ENCODE measurements around the gene RND3.

Gene RND3

DNA sequence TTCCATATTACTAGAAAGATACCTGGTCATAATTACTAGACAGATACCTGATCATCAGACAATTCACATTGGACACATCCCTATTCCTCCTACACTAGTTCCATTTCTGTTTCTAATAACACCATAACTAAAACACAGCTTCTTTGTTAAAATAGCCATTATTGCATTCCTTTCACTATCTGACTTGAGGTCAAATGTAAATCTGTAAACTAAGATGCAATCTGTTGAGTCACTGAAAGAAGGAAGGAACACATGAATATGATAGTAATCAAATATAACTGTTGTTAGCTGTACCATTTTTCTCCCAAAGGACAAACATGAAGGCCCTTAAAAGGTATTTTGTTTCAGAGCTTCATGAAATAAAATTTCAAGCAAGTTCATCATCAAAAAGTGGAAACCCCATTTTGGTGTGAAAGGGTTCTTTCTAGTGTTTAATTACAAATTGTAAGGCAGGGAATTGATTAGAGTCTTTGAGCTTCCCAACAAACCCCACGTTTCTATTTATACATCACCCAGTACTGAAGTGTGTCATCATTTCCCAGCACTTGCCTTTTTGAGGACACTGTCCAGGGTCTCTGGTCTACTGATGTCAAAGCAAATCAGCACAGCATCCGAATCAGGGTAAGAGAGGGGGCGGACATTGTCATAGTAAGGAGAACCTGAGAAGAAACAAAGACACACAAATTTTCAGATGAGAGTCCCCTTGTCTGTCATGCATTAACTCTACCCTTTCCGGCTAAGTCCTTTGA, 13.0 kb downstream of the RND3 start:
- no peak for DNase-seq

DNA sequence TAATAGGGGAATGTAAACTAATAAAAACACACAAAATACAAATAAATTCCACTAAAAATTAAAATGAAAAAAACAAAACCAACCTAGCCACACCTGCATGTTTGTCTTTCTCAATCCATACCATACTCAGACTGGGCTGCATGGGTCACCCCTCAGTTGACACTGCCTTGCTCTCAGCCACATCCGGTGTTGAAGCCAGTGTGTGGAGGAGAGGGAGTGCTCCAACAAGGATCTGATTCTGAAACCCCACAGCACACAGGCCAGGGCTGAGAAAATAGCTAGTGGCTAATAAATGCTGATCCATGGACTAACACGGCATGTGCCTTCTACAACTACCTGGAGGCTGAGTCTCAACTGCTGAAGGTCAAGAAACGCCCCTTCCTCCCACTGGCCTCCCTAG, 13.7 kb downstream of the RND3 start:
- DNase-seq = no peak

DNA sequence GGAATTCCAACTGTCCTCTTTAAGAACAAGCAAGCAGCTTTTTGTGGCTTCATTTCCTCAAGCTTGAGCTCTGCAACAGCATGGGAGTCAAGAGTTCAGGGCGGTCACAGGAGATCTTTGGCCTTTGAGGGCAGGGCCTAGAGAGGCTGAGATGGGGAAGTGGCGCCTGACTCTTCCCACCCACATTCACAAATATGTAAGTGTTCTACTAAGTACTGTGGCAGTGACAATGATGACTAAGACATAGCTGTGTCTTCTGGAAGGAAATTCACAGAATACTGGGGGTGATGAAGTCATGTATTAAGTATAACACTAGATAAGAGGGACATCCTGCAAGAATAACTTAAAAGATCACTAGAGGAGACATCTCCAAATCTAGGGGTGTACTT, 15.0 kb downstream of the RND3 start:
- DNase-seq = no peak

DNA sequence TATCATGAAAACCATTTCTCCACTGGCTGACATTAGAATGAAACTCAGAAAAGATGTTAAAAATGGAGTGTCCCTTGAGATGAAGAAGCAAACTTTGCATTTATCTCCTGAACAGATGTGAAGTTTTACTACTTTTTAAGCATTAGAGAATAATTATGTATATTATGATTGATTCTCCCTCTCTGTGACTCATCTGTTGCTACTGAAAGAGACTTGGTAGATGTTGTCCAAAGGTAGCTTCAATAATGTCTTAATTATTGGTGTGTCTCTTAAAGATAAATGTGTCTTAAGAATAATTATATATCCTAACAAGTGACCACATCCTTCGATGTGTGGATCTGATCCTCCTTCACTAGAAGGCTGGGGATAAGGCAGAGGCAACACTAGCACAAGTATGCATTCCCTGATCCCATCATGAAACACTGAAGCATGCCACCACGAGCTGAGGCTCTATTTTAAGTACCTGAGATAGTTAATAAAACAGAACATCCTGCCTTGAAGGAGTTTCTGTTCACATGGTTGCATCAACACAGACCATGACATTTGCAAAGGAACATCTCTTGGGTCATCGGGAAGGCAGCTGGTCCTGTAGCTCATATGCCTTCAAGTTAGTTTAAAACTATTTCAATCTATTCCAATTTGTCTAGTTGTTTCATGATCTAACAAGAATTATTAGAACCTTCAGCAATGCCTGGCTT, 15.5 kb downstream of the RND3 start:
- DNase-seq = no peak

DNA sequence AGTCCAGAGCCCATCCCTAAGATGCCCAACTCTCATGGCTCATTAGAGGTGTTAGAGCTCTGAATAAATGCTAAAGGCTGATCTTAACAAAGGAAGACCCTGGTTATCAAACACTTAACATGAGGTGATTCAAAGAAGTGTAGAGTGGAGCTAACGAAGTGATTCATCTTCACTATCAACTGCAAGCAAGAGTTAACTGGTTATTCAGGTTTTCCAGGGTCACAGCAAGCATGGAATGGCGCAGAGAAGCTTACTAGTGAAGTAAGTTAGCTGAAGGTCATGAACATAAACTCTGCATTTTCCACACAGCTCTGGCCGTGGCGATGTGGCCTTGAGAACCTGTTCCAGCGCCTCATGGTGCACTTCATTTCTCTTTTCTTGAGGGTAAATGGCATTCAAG, 17.0 kb downstream of the RND3 start:
- DNase-seq = no peak

DNA sequence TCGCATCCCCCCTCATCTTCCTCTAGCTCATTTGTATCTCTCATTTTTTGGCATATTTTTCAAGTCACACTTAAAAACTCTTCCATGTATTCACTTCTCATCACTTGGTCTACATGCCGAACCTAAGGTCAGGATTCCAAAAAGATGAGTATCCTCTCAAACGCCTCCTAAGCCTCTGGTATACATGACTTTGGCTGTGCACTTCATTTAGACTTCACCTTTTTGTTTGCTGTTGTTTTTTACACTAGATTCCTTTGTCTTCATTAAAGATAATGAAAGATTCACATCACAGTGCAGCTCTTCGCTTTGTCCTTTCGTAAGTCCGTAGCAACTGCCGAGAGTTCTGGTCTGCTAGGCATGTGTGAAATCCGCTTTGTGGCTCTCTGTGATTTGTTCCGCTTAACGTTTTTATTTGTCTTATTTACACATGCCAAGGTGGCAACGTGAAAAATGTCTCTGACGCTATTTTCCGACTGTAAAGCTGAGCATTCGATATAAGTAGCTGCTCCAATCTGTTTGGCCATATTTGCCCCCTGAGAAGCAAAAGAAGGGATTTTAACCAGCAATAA, 17.7 kb downstream of the RND3 start:
- DNase-seq = no peak

DNA sequence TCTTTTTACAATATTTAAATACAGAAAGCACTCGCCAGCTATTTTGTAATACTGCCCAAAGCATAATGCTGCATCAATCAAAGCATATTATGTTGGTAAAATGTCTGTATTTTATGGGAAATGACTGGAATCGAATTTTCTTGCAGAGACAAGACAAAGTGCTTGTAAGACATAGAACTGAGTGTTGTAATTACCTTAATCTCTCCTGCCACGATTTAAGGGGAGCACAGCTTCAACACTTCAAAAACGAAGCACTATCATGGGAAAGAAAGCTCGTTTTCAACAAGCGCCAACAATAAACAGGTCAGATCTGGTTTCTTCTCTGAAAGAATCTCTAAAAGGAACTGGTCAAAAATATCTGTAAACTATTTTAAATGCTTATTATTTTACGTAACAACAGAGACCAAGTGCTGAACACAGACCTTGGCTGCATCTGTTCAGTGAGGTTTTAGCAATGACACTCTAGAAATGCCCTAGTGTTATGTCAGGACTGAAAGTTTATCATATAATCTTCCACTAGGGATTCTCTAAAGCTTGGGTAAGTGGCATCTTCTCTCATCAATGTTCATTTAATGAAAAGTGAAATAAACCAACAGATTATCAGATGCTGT, 19.0 kb downstream of the RND3 start:
- no peak for DNase-seq

DNA sequence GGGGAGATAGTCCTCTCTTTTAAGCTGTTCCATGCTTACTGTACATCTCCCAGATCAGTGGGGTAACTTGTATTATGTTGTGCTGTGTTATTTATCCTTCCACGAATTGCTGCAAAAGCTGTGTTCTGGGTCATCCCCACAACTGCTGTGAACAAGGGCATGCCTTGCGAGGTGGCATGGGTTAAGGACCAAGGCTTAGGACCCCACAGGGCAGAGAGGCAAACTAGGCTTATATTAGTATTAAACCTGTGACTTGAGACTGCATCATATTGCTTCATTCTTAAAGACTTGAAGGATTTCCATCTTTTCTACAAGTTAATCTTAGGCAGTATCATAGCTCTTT, 19.9 kb downstream of the RND3 start:
- DNase-seq = no peak

DNA sequence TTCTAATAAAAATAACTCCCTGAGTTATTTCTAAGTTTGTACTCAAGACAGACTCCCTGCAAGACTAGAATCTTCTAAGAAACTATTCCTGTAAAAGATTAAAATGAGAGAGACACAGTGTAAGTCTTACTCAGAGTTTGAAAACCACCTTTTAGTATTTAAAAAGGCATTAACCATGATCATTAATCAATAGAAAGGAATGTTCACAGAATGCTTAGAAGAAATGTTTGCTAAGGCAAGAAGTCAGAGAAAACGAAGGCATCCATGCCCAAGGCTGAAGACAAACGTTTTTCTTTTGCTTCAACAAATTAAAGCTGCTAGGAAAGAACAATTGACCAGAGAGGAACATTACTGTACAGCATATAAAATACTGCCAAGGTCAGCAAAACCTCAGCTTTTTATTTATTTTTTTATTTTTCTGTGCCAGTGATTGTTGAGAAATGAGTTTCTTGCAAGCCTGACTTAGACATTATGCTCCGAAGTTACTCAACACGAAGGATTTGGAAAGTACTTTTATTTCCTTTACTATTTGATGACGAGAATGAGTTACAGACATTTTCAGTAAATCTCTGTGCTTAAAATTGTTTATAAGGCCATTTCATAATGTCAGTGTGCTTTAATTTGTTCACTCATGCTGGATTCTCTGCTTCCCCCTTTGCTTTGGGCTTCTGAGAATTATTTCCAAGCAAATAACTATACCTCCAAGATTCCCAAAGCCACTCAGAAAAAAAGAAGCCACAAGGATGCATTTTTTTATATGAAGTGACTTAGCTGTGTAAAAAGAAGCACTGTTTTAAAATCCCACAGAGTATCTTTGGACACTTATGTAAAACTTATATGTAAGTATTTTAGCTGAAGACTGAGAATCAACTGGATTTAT, 20.5 kb downstream of the RND3 start:
- no peak for DNase-seq

DNA sequence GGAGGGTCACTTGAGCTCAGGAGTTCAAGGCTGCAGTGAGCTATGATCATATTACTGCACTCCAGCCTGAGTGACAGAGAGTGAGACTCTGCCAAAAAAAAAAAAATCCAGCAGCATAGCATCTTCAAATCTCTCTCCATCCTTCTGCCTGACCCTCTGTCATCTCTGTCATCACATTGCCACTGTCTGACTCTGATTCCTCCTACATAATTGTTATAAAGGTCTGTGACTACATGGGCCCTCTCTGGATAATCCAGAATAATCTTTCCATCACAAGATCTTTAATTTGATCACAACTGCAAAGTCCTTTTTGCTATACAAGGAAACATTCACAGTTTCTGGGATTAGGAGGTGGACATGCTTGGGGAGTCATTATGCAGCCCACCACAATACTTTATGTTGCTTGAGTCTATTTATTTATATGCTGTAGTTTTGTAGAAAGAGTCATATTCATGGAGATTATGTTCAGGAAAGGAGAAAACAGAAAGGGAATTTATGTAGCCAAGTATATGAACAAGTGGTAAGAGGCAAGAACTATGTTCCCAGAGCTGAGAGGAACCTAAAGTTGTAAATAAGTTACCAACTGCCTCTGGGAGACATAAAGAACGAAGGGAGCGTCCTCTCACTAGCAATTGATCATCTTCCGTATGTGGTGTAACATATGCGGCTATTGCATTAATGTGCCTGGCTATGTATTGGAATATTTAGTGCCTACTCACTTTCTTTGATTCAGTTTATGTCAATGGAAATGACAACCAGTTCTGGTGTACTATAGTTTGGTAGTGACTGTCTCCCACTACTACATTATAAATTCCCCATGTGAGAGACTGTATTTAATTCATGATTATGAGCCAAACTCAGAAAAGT, 21.5 kb downstream of the RND3 start:
- DNase-seq = no peak

DNA sequence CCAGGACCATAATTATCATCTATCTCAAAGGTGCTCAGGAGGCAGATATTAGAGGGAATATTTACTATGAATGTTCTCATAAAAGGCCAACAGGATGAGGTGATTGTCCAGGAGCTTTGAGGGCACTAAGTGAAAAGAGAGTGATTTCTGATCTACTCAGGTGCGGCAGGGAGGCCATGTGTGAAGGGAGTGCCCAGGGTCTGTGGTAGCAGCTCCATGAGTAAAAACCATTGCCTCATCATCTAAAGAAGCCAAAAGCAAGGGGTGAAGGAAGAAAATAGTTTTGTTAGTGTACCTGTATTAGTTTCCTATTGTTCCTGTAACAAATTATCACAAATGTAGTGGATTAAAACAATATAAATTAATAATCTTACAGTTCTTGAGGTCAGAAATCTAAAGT, 22.5 kb downstream of the RND3 start:
- DNase-seq = no peak

DNA sequence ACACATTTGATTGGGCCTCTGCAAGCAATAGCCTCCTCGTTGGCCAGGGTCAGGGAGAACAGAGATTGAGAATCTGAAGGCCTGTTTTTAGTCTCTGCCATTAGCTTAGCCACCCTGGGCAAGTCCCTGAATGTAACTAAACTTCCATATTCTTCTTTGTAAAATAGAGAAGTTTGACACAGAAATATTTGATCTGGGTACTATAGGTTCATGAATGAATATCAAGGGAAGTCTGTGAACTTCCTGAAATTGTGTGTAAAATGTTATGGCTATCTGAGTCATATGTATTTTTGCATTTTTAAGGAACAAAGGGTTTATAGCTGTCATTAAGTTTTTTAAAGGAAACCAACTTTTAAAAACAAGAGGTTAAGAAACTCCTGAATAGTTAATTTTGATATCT, 23.2 kb downstream of the RND3 start:
- DNase-seq = no peak

DNA sequence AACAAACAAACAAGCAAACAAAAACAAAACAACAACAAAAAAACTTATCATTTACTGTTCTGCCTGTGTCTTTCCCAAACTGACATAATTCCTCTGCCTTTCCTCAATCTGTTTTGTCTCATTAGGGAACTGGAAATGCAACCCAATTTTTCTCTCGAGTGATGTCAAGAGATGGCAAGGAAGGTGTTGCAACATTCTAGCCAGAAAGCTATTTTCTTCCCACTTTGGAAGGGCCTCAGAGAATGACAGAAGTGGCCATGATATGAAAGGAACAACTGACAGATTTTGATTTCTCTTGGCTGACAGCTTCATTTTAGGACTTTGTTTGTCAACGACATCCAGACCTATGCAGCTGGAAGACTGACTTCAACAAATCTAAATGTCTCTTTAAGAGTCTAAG, 24.7 kb downstream of the RND3 start:
- DNase-seq = no peak

DNA sequence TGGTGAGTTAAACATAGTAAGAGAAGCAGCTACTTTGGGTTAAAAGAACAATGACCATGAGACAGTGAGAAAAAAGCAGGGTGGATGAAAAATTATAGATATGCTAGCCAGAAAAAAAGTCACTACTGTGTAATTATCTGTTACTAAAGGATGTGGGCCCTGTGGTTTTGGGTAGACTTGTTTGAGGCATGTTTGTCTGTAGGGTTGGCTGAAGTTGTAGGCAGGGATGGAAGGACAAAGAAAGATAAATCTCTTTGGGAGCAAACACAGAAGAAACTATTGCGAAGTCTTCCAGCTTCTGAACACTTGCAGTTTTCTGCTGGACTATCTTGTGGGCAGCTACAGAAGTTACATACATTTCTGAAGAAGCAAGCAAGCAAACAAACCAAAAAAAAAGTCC, 28.2 kb downstream of the RND3 start:
- DNase-seq = no peak

DNA sequence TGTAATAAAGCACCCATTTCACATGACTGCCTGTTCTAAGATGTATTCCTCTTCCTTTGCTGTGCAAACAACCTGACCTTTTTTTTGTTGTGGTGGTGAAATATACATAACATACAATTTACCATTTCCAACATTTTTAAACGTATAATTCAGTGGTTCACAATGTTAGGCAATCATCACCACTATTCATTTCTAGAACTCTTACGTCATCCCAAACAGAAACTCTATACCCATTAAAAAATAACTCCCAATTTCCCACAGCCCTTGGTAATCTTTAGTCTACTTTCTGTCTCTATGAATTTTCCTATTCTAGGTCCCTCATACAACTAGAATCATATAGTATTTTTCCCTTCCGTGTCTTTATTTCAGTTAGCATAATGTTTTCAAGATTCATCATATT, 36.7 kb downstream of the RND3 start:
- DNase-seq = no peak

DNA sequence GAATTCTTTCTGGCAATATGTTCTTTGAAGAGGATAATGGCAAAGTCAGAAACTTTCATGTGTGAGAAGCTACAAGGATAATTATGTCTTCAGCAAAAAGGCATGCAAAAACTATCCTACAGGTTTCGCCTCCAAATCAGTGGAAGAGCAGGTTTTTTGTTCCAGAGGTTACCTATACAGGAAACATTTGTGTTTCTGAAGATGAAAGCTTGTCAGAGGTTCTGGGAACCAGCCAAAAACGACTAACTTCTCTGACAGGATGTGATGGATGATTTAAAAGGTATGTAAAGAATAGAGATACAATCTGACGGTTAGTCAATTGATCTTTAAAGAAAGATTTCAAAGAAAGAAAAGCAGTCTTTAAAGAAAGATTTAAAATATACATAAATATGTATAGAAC, 37.6 kb downstream of the RND3 start:
- DNase-seq = no peak

DNA sequence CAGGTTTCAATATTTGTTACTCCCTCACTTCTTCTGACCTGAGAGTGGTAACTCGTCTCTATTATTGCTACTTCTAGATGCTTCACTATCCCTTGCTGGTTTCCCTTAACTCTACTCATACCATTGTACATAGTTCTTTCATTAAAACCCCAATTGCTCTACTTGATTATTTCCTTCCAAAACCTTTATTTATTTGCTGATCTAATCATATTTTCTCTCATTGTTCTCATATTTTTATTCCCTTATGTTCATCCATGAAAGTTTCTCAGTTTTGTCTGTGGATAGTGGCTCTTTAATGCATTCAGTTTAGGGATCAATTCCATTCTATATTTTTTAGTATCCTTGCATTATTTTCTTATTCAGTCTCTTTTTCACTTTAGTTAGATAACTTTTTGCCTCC, 42.1 kb downstream of the RND3 start:
- no peak for DNase-seq

DNA sequence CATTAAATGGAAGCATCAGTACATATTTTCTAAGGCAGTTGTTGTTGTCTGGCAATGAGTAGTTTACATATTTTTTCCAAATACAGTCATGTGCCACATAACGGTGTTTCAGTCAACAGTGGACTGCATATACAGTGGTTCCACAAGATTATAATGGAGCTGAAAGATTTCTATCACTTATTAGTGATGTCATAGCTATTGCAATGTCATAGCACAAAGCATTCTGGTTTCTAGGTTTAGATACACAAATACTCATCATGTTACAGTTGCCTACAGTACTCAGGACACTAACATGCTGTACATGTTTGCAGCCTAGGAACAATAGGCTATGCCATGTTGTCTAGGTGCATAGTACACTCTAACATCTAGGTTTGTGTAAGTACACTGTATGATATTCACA, 45.0 kb downstream of the RND3 start:
- no peak for DNase-seq

DNA sequence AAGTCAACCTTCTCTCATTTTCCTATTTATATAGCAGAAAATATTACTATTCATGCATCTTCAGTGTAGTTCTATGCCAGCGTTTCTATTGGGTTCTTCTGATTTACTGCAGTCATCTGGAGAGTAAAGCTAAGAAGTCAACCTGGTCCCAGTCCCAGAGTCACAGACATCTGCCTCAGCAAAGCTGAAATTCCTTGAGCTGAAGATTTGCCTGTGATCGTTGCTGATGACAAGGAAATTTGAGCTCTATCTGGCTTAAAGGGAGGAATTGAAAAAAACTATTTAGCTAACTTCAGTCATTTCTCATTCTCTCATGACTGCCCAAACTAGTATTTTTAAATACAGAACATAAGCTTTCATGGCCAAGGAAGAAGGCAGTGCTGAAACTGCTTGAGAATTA, 45.7 kb downstream of the RND3 start:
- no peak for DNase-seq

DNA sequence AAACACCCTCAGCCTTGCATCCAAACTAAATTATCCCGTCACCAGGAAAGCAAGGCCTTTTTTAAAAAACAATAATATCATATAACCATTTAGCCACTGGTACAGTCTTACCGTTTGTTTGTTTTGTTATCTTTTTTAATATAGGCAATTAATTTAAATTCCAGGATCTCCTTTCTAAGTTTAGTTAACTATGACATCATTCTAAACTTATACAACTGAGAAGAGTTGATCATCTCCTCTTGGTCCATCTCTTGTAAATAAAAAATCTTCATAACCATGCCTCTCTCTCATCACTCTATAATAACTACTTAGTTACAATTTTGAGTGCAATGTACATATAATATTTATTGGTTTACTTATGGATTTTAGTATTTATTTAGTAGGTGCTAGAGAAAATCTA, 46.2 kb downstream of the RND3 start:
- no peak for DNase-seq

DNA sequence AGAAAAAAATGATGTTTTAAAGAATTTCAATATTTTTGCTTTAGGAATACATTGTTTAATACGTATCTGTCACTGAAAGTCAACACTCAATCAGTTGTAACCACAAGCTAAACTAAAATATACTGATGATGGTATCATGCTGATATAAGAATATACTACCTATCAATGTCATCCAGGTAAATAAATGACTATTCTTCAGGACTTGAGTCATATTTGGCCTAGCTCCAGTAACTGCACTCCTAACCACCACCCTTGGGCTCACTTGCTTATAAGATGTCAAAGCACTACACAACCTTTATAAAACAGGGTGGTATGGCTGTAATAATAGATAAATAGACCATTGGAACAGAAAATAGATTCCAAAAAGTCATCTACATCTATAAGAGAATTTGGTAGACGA, 48.8 kb downstream of the RND3 start:
- no peak for DNase-seq

DNA sequence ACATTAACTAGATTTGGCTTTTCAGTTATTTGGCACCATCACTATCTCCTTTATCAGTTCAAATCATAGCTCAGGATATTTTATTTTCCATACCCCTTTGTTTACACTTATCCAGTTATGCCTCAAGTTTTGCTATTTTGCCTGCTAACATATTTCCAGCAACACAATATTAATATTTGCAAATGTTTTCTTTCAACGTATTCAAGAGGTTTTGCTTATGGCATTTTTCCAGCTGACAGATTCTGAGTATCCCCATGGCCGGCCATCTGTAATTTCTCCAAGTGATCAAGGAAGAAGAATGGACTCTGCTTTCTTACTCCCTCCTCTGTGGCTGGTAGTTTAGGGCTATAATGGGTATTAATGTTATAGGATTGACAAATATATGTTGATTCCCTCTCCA, 49.4 kb downstream of the RND3 start:
- DNase-seq = no peak

DNA sequence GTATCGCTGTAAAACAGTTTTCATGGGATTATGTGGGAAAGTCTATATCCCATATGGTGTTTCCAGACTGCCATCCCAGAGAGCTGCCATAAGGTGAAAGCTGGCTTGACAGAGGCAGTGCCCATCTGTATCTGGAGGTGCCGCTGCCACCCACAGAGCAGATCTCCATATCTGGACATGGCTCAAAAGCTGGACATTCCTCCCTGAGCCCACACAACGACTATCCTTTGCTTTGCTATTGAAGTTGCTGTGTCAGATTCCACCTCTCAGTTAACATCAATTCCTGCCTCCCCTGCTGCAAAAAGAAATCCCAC, 55.2 kb downstream of the RND3 start:
- DNase-seq = no peak

Measured in activated CD8-positive, alpha-beta memory T cell treated with anti-CD3 and anti-CD28 coated beads, Interleukin-2, amount 50 U/mL, for 48 hours (primary cell).